Measurements from ENCODE around the gene C12orf75. TPM values are rescaled to one million over a fixed set of nuclear protein-coding genes. Genes with fewer than 3 reads are reported as not detected.
A peak's percentile ranks its signal among the peaks of the same experiment; 100 is the strongest.

The C12orf75 gene
- total RNA-seq, 1 experiment from 2014 or later, result 173 TPM

DNA sequence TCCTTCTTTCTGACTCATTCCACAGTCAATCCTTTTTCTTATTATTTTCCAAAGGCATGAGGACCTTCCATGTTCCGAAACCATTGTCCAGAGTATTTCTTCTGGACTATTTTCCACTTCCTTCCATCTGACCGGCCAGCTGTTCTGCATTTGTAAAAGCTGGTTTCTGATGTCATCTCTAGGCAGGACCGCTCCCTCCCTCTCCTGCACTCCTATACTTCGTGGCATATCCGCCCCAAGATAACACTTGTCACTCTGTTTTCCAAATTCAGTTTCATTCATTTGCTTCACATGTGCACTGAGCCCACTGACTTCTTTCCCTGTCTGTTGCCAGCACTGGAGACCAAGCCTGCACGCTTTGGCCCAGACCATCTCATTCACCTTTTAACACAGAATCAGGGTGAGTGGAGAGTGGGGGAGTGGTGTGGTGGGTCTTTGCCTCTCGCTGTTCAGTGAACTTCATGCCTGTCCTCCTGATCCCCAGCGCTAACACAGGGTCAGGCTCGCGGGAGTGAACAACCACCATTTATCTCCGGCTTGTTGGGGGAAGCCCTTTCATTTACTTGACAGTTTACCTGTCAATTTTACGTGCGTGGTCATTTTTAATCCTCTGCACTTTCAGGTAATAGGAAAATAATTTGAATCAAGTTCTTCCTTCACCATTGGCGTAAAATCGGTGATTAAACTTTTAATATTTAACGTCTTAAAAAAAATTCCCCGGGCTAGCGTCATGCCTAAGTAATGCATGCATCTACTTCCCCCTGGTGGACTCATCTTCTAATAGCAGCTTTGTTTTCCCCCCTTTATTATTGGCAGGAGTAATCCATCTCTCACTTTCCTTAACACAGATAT lies 52.5 kb downstream of the C12orf75 start:
- POLR2A ChIA-PET, result interaction anchor here (0.5 kb wide), 1 partner anchor 53 kb away, joined by 4 read pairs; the partner anchor contains the start of gene C12orf75
- no peak overlapping the region for H3K4me3 ChIP-seq (ENCODE audit: low read depth, low read length)

DNA sequence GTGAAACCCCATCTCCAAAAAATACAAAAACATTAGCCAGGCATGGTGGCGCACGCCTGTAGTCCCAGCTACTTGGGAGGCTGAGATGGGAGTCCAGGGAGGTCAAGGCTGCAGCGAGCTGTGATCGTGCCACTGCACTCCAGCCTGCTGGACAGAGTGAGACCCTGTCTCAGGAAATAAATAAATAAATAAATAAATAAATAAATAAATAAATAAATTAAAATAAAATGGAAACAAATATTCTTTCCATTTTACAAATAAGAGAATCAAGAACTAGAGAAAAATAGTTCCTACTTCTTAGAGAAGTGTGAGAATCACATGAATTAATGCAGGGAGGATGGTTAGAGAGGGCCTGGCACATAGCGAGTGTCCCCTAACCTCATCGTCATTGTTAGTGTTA lies 53.7 kb downstream of the C12orf75 start:
- H3K27me3 ChIP-seq (replicated peaks; ENCODE audit: control insufficient read depth, insufficient read depth, low read length), result no peaks in the 10 kb centered on the region
- H3K4me1 ChIP-seq, result peaks cover 12% of the 10 kb centered on the region; the same call in 1 of the 2 replicates
- intact Hi-C loops (cut with micrococcal nuclease; ENCODE audit: unreplicated experiment), result loop anchor here (5.0 kb wide), 2 partner anchors 107 to 187 kb away; no protein-coding TSS in a partner anchor
- BruUV-seq (replicated peaks), result no TSS peak
- H3K9me3 ChIP-seq, result no peaks in the 10 kb centered on the region
- H3K27ac Mint-ChIP-seq (ENCODE audit: unreplicated experiment), result no peak overlapping the region
- no peak overlapping the region for H3K4me3 ChIP-seq (ENCODE audit: low read depth, low read length)
- no peaks in the 10 kb centered on the region for H3K36me3 Mint-ChIP-seq (ENCODE audit: insufficient read depth, unreplicated experiment)
- DNase-seq, result no peak
- TF ChIP-seq, protein P1, sequence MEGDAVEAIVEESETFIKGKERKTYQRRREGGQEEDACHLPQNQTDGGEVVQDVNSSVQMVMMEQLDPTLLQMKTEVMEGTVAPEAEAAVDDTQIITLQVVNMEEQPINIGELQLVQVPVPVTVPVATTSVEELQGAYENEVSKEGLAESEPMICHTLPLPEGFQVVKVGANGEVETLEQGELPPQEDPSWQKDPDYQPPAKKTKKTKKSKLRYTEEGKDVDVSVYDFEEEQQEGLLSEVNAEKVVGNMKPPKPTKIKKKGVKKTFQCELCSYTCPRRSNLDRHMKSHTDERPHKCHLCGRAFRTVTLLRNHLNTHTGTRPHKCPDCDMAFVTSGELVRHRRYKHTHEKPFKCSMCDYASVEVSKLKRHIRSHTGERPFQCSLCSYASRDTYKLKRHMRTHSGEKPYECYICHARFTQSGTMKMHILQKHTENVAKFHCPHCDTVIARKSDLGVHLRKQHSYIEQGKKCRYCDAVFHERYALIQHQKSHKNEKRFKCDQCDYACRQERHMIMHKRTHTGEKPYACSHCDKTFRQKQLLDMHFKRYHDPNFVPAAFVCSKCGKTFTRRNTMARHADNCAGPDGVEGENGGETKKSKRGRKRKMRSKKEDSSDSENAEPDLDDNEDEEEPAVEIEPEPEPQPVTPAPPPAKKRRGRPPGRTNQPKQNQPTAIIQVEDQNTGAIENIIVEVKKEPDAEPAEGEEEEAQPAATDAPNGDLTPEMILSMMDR (IDR thresholded peaks at IDR 0.05; ENCODE audit: insufficient read depth in 1 of 2, low read depth in 1 of 2, low read length in 1 of 2, severe bottlenecking in 1 of 2, unreplicated experiment in 1 of 2), result no peak
- H3K9me3 Mint-ChIP-seq (ENCODE audit: unreplicated experiment), result no peaks in the 10 kb centered on the region
- POLR2A ChIA-PET, result no interaction called here
- CTCF ChIA-PET, result no interaction called here
- no peak overlapping the region for H3K4me3 Mint-ChIP-seq (ENCODE audit: unreplicated experiment)
- no peaks in the 10 kb centered on the region for H3K4me1 Mint-ChIP-seq (ENCODE audit: low read depth, unreplicated experiment)
- H3K36me3 ChIP-seq (ENCODE audit: control insufficient read depth, insufficient read depth, low read length), result no peaks in the 10 kb centered on the region; the same call in 1 of the 2 replicates
- no peaks in the 10 kb centered on the region for H3K27me3 Mint-ChIP-seq (ENCODE audit: insufficient read depth, unreplicated experiment)

More for the DNA sequence above, 52.5 kb downstream of the C12orf75 start:
- CTCF ChIA-PET, result interaction anchor here (0.6 to 1.3 kb wide), 6 partner anchors 25 to 323 kb away, joined by 3 to 6 read pairs (median 4); partner anchors contain the start of gene APPL2
- no TSS peak for BruUV-seq (replicated peaks)
- peak in 1 of 2 experiments; percentile 57 for DNase-seq
- TF ChIP-seq, protein P1 (IDR thresholded peaks at IDR 0.05; ENCODE audit: insufficient read depth in 1 of 2, low read depth in 1 of 2, low read length in 1 of 2, severe bottlenecking in 1 of 2, unreplicated experiment in 1 of 2), result peak; percentile 59 to 84
- Histone ChIP-seq H3K36me3 (ENCODE audit: control insufficient read depth, insufficient read depth, low read length) (no peaks in the 10 kb centered on the region; the same call in 1 of the 2 replicates), H3K9me3 (no peaks in the 10 kb centered on the region), H3K4me1 (peaks cover 12% of the 10 kb centered on the region; the same call in 1 of the 2 replicates), H3K27me3 (replicated peaks; ENCODE audit: control insufficient read depth, insufficient read depth, low read length) (no peaks in the 10 kb centered on the region)
- Mint-ChIP-seq H3K27ac (ENCODE audit: unreplicated experiment) (no peak overlapping the region), H3K27me3 (ENCODE audit: insufficient read depth, unreplicated experiment) (no peaks in the 10 kb centered on the region), H3K4me3 (ENCODE audit: unreplicated experiment) (no peak overlapping the region), H3K36me3 (ENCODE audit: insufficient read depth, unreplicated experiment) (no peaks in the 10 kb centered on the region), H3K4me1 (ENCODE audit: low read depth, unreplicated experiment) (no peaks in the 10 kb centered on the region), H3K9me3 (ENCODE audit: unreplicated experiment) (no peaks in the 10 kb centered on the region)
- intact Hi-C loops (cut with micrococcal nuclease; ENCODE audit: unreplicated experiment), result loop anchor here (1.0 to 5.0 kb wide), 4 partner anchors 106 to 203 kb away; no protein-coding TSS in a partner anchor

DNA sequence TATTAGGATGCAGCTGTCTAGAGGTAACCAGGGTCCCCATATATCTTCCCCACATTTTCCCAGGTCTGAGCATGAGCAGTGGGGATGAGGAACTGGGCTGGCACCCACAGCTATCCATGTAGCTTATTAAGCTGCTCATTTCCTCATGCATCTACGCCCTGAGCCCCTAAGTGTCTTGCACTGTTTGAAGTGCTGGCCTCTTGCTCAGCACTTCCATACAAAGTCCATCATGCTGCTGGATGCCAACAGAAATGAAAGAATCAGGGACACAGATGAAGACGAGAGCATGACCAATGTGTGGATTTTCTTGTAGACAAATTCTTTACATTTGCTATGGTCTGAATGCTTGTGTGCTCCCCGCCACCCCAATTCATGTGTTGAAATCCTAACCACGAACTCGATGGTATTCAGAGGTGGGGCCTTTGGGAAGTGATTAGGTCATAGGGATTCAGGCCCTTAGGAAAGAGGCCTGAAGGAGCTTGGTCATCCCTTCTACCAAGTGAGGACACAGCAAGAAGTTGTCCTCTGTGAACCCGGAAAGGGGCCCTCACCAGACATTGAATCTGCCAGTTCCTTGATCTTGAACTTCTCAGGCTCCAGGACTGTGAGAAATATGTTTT lies 54.5 kb downstream of the C12orf75 start:
- no peak overlapping the region for H3K4me3 Mint-ChIP-seq (ENCODE audit: unreplicated experiment)
- intact Hi-C loops (cut with micrococcal nuclease; ENCODE audit: unreplicated experiment), result loop anchor here (5.0 kb wide), 2 partner anchors 108 to 188 kb away; no protein-coding TSS in a partner anchor
- H3K9me3 Mint-ChIP-seq (ENCODE audit: unreplicated experiment), result no peaks in the 10 kb centered on the region
- ChIA-PET CTCF (no interaction called here), POLR2A (no interaction called here)
- no peaks in the 10 kb centered on the region; the same call in 1 of the 2 replicates for H3K36me3 ChIP-seq (ENCODE audit: control insufficient read depth, insufficient read depth, low read length)
- H3K4me1 Mint-ChIP-seq (ENCODE audit: low read depth, unreplicated experiment), result no peaks in the 10 kb centered on the region
- no peaks in the 10 kb centered on the region for H3K9me3 ChIP-seq
- H3K27ac Mint-ChIP-seq (ENCODE audit: unreplicated experiment), result no peak overlapping the region
- BruUV-seq (replicated peaks), result no TSS peak
- H3K27me3 ChIP-seq (replicated peaks; ENCODE audit: control insufficient read depth, insufficient read depth, low read length), result no peaks in the 10 kb centered on the region
- no peaks in the 10 kb centered on the region for H3K27me3 Mint-ChIP-seq (ENCODE audit: insufficient read depth, unreplicated experiment)
- H3K36me3 Mint-ChIP-seq (ENCODE audit: insufficient read depth, unreplicated experiment), result no peaks in the 10 kb centered on the region
- H3K4me1 ChIP-seq, result peaks cover 12% of the 10 kb centered on the region; the same call in 1 of the 2 replicates
- TF ChIP-seq, protein P1 (IDR thresholded peaks at IDR 0.05; ENCODE audit: insufficient read depth in 1 of 2, low read depth in 1 of 2, low read length in 1 of 2, severe bottlenecking in 1 of 2, unreplicated experiment in 1 of 2), result no peak
- H3K4me3 ChIP-seq (ENCODE audit: low read depth, low read length), result no peak overlapping the region
- no peak for DNase-seq
